Activated CD8-positive, alpha-beta T cell treated with anti-CD3 and anti-CD28 coated beads for 36 hours (primary cell): ENCODE measurements around the gene ZFHX3. TPM values are rescaled to one million over a fixed set of nuclear protein-coding genes. Genes with fewer than 3 reads are reported as not detected.

Experiments used
- ATAC-seq: fragments of 200-7000 bp; cut with Tn5 transposase; one replicate; pipeline ENCODE4 v1.10.0; 2021; ENCODE audit warnings: mild to moderate bottlenecking, moderate library complexity
- CTCF ChIA-PET: fragments of 350-600 bp; sonication (Branson Sonifier 250); formaldehyde crosslinking; loops from one replicate; lab custom pipeline; 2021; ENCODE audit warnings: antibody characterized with exemption; lab: Charles Lee
- POLR2A ChIA-PET: fragments of 350-600 bp; sonication (Branson Sonifier 250); formaldehyde crosslinking; loops from one replicate; lab custom pipeline; 2021; ENCODE audit warnings: antibody characterized with exemption; lab: Charles Lee
- DNase-seq: peaks from one replicate; pipeline ENCODE4 v3.0.0-alpha.2; 2020
- H3K27ac Mint-ChIP-seq: one replicate; pipeline ENCODE4 v1.8.0; 2021; ENCODE audit warnings: mild to moderate bottlenecking, mixed read lengths
- H3K27me3 Mint-ChIP-seq: one replicate; pipeline ENCODE4 v1.8.0; 2021; ENCODE audit warnings: mixed read lengths
- H3K36me3 Mint-ChIP-seq: one replicate; pipeline ENCODE4 v1.8.0; 2021; ENCODE audit warnings: low read depth, mixed read lengths
- H3K4me1 Mint-ChIP-seq: one replicate; pipeline ENCODE4 v1.8.0; 2021; ENCODE audit warnings: low read depth, mixed read lengths
- H3K4me3 Mint-ChIP-seq: one replicate; pipeline ENCODE4 v1.8.0; 2021; ENCODE audit warnings: mild to moderate bottlenecking, moderate library complexity, mixed read lengths
- H3K9me3 Mint-ChIP-seq: one replicate; pipeline ENCODE4 v1.8.0; 2021; ENCODE audit warnings: mixed read lengths
- CTCF ChIP-seq: fragments of 200-600 bp; IDR thresholded peaks from one replicate; pipeline ENCODE4 v1.8.0; 2022; ENCODE audit warnings: antibody characterized with exemption, mild to moderate bottlenecking
- intact Hi-C: fragments of 100-400 bp; cut with micrococcal nuclease; formaldehyde crosslinking; loops from one replicate; pipeline ENCODE4 v1.10.0; 2022
- total RNA-seq, 2 experiments: library from RNA; stranded (reverse); gene quantifications; one replicate each; pipeline ENCODE4 v1.2.3, GENCODE V29; 2021

ZFHX3 gene
- total RNA-seq, 2 experiments from 2014 or later = 0.16 to 0.25 TPM

- no peak for DNase-seq
- POLR2A ChIA-PET = no interaction called here
Measured at GRCh38 chr16:73024571-73025105, 23.3 kb downstream of the ZFHX3 start.

GRCh38 chr16:73023752-73024570 lies 24.0 kb downstream of the ZFHX3 start:
- ChIA-PET CTCF (no interaction called here), POLR2A (no interaction called here)
- Mint-ChIP-seq H3K27ac (no peak overlapping the region), H3K36me3 (no peaks in the 10 kb centered on the region), H3K9me3 (no peaks in the 10 kb centered on the region), H3K4me3 (no peak overlapping the region), H3K4me1 (no peaks in the 10 kb centered on the region), H3K27me3 (no peaks in the 10 kb centered on the region)
- no peak for TF ChIP-seq CTCF
- ATAC-seq = no peak
- intact Hi-C loops = no loop called here
- DNase-seq = no peak

More at GRCh38 chr16:73024571-73025105, 23.3 kb downstream of the ZFHX3 start:
- Mint-ChIP-seq H3K4me1 (no peaks in the 10 kb centered on the region), H3K36me3 (no peaks in the 10 kb centered on the region), H3K4me3 (no peak overlapping the region), H3K27ac (no peak overlapping the region), H3K27me3 (no peaks in the 10 kb centered on the region), H3K9me3 (no peaks in the 10 kb centered on the region)
- intact Hi-C loops = no loop called here
- CTCF ChIA-PET = no interaction called here
- no peak for ATAC-seq
- TF ChIP-seq CTCF = no peak

GRCh38 chr16:73023320-73023719 lies 24.6 kb downstream of the ZFHX3 start:
- ATAC-seq (no peak), DNase-seq (no peak)
- H3K4me1 Mint-ChIP-seq = no peaks in the 10 kb centered on the region
- no peaks in the 10 kb centered on the region for H3K27me3 Mint-ChIP-seq
- H3K36me3 Mint-ChIP-seq = no peaks in the 10 kb centered on the region
- H3K4me3 Mint-ChIP-seq = no peak overlapping the region
- intact Hi-C loops = no loop called here
- H3K27ac Mint-ChIP-seq = no peak overlapping the region
- TF ChIP-seq CTCF = no peak
- ChIA-PET POLR2A (no interaction called here), CTCF (no interaction called here)
- H3K9me3 Mint-ChIP-seq = no peaks in the 10 kb centered on the region

- DNase-seq (no peak), ATAC-seq (no peak)
- ChIA-PET POLR2A (no interaction called here), CTCF (interaction anchor here (0.6 kb wide), 1 partner anchor 856 kb away, joined by 3 read pairs; no protein-coding TSS in a partner anchor)
- Mint-ChIP-seq H3K27me3 (no peaks in the 10 kb centered on the region), H3K36me3 (no peaks in the 10 kb centered on the region), H3K4me3 (no peak overlapping the region), H3K4me1 (no peaks in the 10 kb centered on the region), H3K9me3 (no peaks in the 10 kb centered on the region), H3K27ac (no peak overlapping the region)
- intact Hi-C loops = no loop called here
- no peak for TF ChIP-seq CTCF
Measured at GRCh38 chr16:73022534-73022933, 25.4 kb downstream of the ZFHX3 start.

- H3K4me3 Mint-ChIP-seq = no peak overlapping the region
- intact Hi-C loops = no loop called here
- no peak for TF ChIP-seq CTCF
- H3K36me3 Mint-ChIP-seq = no peaks in the 10 kb centered on the region
- POLR2A ChIA-PET = no interaction called here
- no peaks in the 10 kb centered on the region for H3K4me1 Mint-ChIP-seq
- H3K9me3 Mint-ChIP-seq = no peaks in the 10 kb centered on the region
- no peak for DNase-seq
- no peak overlapping the region for H3K27ac Mint-ChIP-seq
- H3K27me3 Mint-ChIP-seq = no peaks in the 10 kb centered on the region
- CTCF ChIA-PET = interaction anchor here (0.6 kb wide), 1 partner anchor 857 kb away, joined by 3 read pairs; no protein-coding TSS in a partner anchor
- ATAC-seq = no peak
Measured at GRCh38 chr16:73021866-73022495, 25.9 kb downstream of the ZFHX3 start.
